ENCODE data around the gene SLC15A5.

DNA sequence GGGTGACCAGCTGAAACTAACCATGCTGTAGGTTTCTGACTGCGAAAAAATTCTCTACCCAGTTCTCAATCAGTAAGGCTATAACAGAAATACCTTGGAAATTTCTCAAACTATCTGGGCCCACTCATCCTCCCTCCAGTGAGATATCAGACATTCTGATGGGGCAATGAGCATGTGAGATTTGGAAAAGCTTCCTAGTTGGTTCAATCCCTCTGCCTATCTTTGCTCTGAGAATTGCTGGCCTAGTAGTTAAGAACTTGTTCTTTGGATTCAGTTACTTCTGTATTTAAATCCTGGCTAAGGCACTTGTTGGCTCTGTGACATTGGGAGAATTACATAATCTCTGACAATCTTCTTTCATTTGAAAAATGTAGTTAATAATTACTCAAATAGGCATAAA lies 119.4 kb downstream of the SLC15A5 start:
- TF ChIP-seq EZH2 (IDR thresholded peaks at IDR 0.05), result no peak
- TF ChIP-seq POLR2AphosphoS5 (IDR thresholded peaks at IDR 0.05; ENCODE audit: borderline replicate concordance, low read depth, low read length), result no peak
